Gastroesophageal sphincter (tissue), 4 donors: ENCODE results near the gene SPATA46. TPM values are rescaled to one million over a fixed set of nuclear protein-coding genes. Genes with fewer than 3 reads are reported as not detected.

Experiments
- ATAC-seq: fragments of 150-250 bp; one replicate; pipeline ENCODE4 v1.9.1; 2016; ENCODE audit warnings: mild to moderate bottlenecking, moderate library complexity
- H3K27ac ChIP-seq, 4 donors: fragments of 200-600 bp; sonication (generic) in 3 of 4; 1 replicate in 3 of 4; 2 replicates in 1 of 4; pipeline ENCODE4 v1.5.1; 2016 to 2019
- H3K27me3 ChIP-seq: fragments of 200-600 bp; sonication (generic); one replicate; pipeline ENCODE4 v1.5.1; 2019
- H3K36me3 ChIP-seq, 2 donors: fragments of 200-600 bp; sonication (generic); one replicate each; pipeline ENCODE4 v1.5.1; 2019; ENCODE audit warnings: control low read depth in 1 of 2
- H3K4me1 ChIP-seq, 3 donors: fragments of 200-600 bp; sonication (generic); 1 replicate in 2 of 3; 2 replicates in 1 of 3; pipeline ENCODE4 v1.5.1; 2016 to 2019; ENCODE audit warnings: control low read depth in 2 of 3
- H3K4me3 ChIP-seq, 2 donors: fragments of 200-600 bp; sonication (generic); one replicate each; pipeline ENCODE4 v1.5.1; 2019; ENCODE audit warnings: mild to moderate bottlenecking in 1 of 2, moderate library complexity in 1 of 2
- H3K9me3 ChIP-seq, 3 donors: fragments of 200-600 bp; sonication (generic); one replicate each; pipeline ENCODE4 v1.5.1; 2017 to 2019; ENCODE audit warnings: control low read depth in 2 of 3
- CTCF ChIP-seq, 4 experiments: fragments of 200-600 bp in 2 of 4; fragments of 450-650 bp in 2 of 4; sonication (generic) in 1 of 4; IDR thresholded peaks; one replicate each; pipeline ENCODE4 v1.5.1; 2017 to 2019; ENCODE audit warnings: antibody characterized with exemption in 4 of 4, mild to moderate bottlenecking in 2 of 4, moderate library complexity in 2 of 4
- EP300 ChIP-seq: sonication (generic); formaldehyde crosslinking; IDR thresholded peaks from one replicate; pipeline ENCODE4 v1.6.1; 2017; ENCODE audit warnings: antibody characterized with exemption, mild to moderate bottlenecking
- POLR2A ChIP-seq, 2 donors: fragments of 450-650 bp; IDR thresholded peaks; one replicate each; pipeline ENCODE4 v1.6.1; 2017; ENCODE audit warnings: antibody characterized with exemption in 2 of 2, mild to moderate bottlenecking in 2 of 2, moderate library complexity in 1 of 2
- POLR2AphosphoS5 ChIP-seq: sonication (generic); formaldehyde crosslinking; IDR thresholded peaks from one replicate; pipeline ENCODE4 v1.6.1; 2017; ENCODE audit warnings: antibody characterized with exemption
- WGBS, 2 donors: methylation state at CpG; one replicate each; pipeline ENCODE4 v1.1.5; 2018; ENCODE audit warnings: low coverage in 1 of 2; 5-methylcytosine and 5-hydroxymethylcytosine counted together
- total RNA-seq, 4 donors: library from RNA; depleted of rRNA; stranded (reverse); fragments of >200 nt; gene quantifications; one replicate each; pipeline ENCODE4 v1.1.0, GENCODE V29; 2016

The SPATA46 gene
- total RNA-seq, 4 donors from 2014 or later, result not detected

- TF ChIP-seq EP300 (no peak), POLR2A (IDR thresholded peaks at IDR 0.05) (no peak), CTCF (IDR thresholded peaks at IDR 0.05) (no peak), POLR2AphosphoS5 (no peak)
- Histone ChIP-seq H3K27ac (no peak overlapping the region), H3K9me3 (no peaks in the 10 kb centered on the region), H3K4me1 (no peaks in the 10 kb centered on the region), H3K4me3 (no peak overlapping the region), H3K27me3 (no peaks in the 10 kb centered on the region), H3K36me3 (peaks cover 0 to 14% of the 10 kb centered on the region in 2 donors)
- 75 to 85% methylated on average over 4 to 6 of the region's 6 CpGs for WGBS, 2 donors
- no peak for ATAC-seq
Observed at GRCh38 chr1:162351246-162351842, 25.3 kb downstream of the SPATA46 start.

- WGBS, 2 donors, result 54 to 62% methylated on average over 9 to 11 of the region's 11 CpGs
- no peaks in the 10 kb centered on the region for H3K9me3 ChIP-seq
- H3K4me1 ChIP-seq, result no peaks in the 10 kb centered on the region
- H3K36me3 ChIP-seq, result no peaks in the 10 kb centered on the region
- H3K4me3 ChIP-seq, result no peak overlapping the region
- TF ChIP-seq POLR2AphosphoS5 (no peak), EP300 (no peak)
- no peak overlapping the region for H3K27ac ChIP-seq
- no peak for ATAC-seq
- no peaks in the 10 kb centered on the region for H3K27me3 ChIP-seq
Observed at GRCh38 chr1:162349635-162350330, 26.9 kb downstream of the SPATA46 start.

- no peak for ATAC-seq
Observed at GRCh38 chr1:162347281-162347680, 29.4 kb downstream of the SPATA46 start.

GRCh38 chr1:162343470-162343869 lies 33.2 kb downstream of the SPATA46 start:
- H3K4me3 ChIP-seq, result no peak overlapping the region
- H3K36me3 ChIP-seq, result peaks cover 0 to 2% of the 10 kb centered on the region in 2 donors
- H3K27ac ChIP-seq, result no peak overlapping the region
- no peaks in the 10 kb centered on the region for H3K4me1 ChIP-seq
- no peak for TF ChIP-seq POLR2A (IDR thresholded peaks at IDR 0.05)
- TF ChIP-seq POLR2AphosphoS5, result no peak
- WGBS, 2 donors, result 73 to 92% methylated on average over 1 to 5 of the region's 5 CpGs
- no peaks in the 10 kb centered on the region for H3K9me3 ChIP-seq
- H3K27me3 ChIP-seq, result no peaks in the 10 kb centered on the region
- ATAC-seq, result no peak

More at GRCh38 chr1:162347281-162347680, 29.4 kb downstream of the SPATA46 start:
- H3K27me3 ChIP-seq, result no peaks in the 10 kb centered on the region
- TF ChIP-seq EP300, result no peak
- TF ChIP-seq CTCF (IDR thresholded peaks at IDR 0.05), result no peak
- TF ChIP-seq POLR2A (IDR thresholded peaks at IDR 0.05), result no peak
- TF ChIP-seq POLR2AphosphoS5, result no peak
- H3K9me3 ChIP-seq, result no peaks in the 10 kb centered on the region
- WGBS, 2 donors, result 63 to 100% methylated on average over 1 to 3 of the region's 3 CpGs
- no peaks in the 10 kb centered on the region for H3K4me1 ChIP-seq
- H3K4me3 ChIP-seq, result no peak overlapping the region
- no peak overlapping the region for H3K27ac ChIP-seq
- peaks cover 0 to 2% of the 10 kb centered on the region in 2 donors for H3K36me3 ChIP-seq

- TF ChIP-seq CTCF (IDR thresholded peaks at IDR 0.05) (no peak), EP300 (no peak), POLR2A (IDR thresholded peaks at IDR 0.05) (no peak), POLR2AphosphoS5 (no peak)
Observed at GRCh38 chr1:162342452-162342983, 34.1 kb downstream of the SPATA46 start.

More at GRCh38 chr1:162342452-162342983, 34.1 kb downstream of the SPATA46 start:
- Histone ChIP-seq H3K4me1 (no peaks in the 10 kb centered on the region), H3K27ac (no peak overlapping the region), H3K36me3 (peaks cover 0 to 2% of the 10 kb centered on the region in 2 donors), H3K27me3 (no peaks in the 10 kb centered on the region), H3K4me3 (no peak overlapping the region), H3K9me3 (no peaks in the 10 kb centered on the region)
- ATAC-seq, result no peak
- 92% methylated on average over 1 of the region's 1 CpG; no CpG with 5 or more reads in 1 of the 2 donors for WGBS, 2 donors
